Mesenchymal stem cell (in vitro differentiated cells and primary cell): ENCODE data around the gene ZNF133.
A peak's percentile ranks its signal among the peaks of the same experiment; 100 is the strongest.

ENCODE experiments used
- DNase-seq: peaks from one replicate; pipeline ENCODE4 v3.0.0-alpha.2; 2013
- H2AFZ ChIP-seq: one replicate; pipeline ENCODE4 v1.6.1; 2013; ENCODE audit warnings: low read depth, mild to moderate bottlenecking, control low read depth, inconsistent platforms, low read length, moderate library complexity
- H2AK5ac ChIP-seq: 2 replicates; pipeline ENCODE4 v1.6.1; 2013; ENCODE audit warnings: low read length, moderate library complexity, mild to moderate bottlenecking, inconsistent platforms; ENCODE audit not compliant: severe bottlenecking
- H2BK120ac ChIP-seq: one replicate; pipeline ENCODE4 v1.6.1; 2013; ENCODE audit warnings: low read depth, mild to moderate bottlenecking, inconsistent platforms, low read length, moderate library complexity
- H2BK12ac ChIP-seq, 2 experiments: one replicate each; pipeline ENCODE4 v1.6.1; 2013; ENCODE audit warnings: inconsistent platforms in 2 of 2, low read length in 2 of 2, mild to moderate bottlenecking in 2 of 2, moderate library complexity in 2 of 2, control low read depth in 1 of 2
- H2BK15ac ChIP-seq: one replicate; pipeline ENCODE4 v1.6.1; 2013; ENCODE audit warnings: mild to moderate bottlenecking, low read depth, inconsistent platforms; ENCODE audit not compliant: poor library complexity, severe bottlenecking
- H2BK5ac ChIP-seq: 2 replicates; pipeline ENCODE4 v1.6.1; 2013; ENCODE audit warnings: low read depth, mild to moderate bottlenecking, low read length, control low read depth, inconsistent platforms; ENCODE audit not compliant: poor library complexity, severe bottlenecking
- H3K14ac ChIP-seq, 2 experiments: one replicate each; pipeline ENCODE4 v1.6.1; 2013; ENCODE audit warnings: inconsistent platforms in 2 of 2, low read length in 2 of 2, control low read depth in 1 of 2, mild to moderate bottlenecking in 1 of 2, moderate library complexity in 1 of 2
- H3K18ac ChIP-seq, 2 experiments: one replicate each; pipeline ENCODE4 v1.6.1; 2013; ENCODE audit warnings: inconsistent platforms in 2 of 2, low read length in 2 of 2, control low read depth in 1 of 2, low read depth in 1 of 2, mild to moderate bottlenecking in 1 of 2
- H3K23ac ChIP-seq, 2 experiments: one replicate each; pipeline ENCODE4 v1.6.1; 2013; ENCODE audit warnings: inconsistent platforms in 2 of 2, low read length in 2 of 2, mild to moderate bottlenecking in 2 of 2, moderate library complexity in 2 of 2, control low read depth in 1 of 2
- H3K27ac ChIP-seq: 2 replicates; pipeline ENCODE4 v1.5.1; 2013; ENCODE audit warnings: mild to moderate bottlenecking, moderate library complexity, low read length, control low read depth, inconsistent platforms; ENCODE audit not compliant: poor library complexity, severe bottlenecking
- H3K27me3 ChIP-seq, 2 experiments: 2 replicates each; pipeline versions ENCODE4 v1.6.1 to v1.7.0; 2013; ENCODE audit warnings: low read length in 2 of 2, mild to moderate bottlenecking in 2 of 2, moderate library complexity in 2 of 2, control low read depth in 1 of 2, inconsistent platforms in 1 of 2; ENCODE audit not compliant: control insufficient read depth in 1 of 2, insufficient read depth in 1 of 2
- H3K36me3 ChIP-seq, 2 experiments: 2 replicates each; pipeline versions ENCODE4 v1.6.1 to v1.7.0; 2013; ENCODE audit warnings: low read length in 2 of 2, control low read depth in 1 of 2, inconsistent platforms in 1 of 2, low read depth in 1 of 2, mild to moderate bottlenecking in 1 of 2; ENCODE audit not compliant: insufficient read depth in 2 of 2, control insufficient read depth in 1 of 2
- H3K4ac ChIP-seq, 2 experiments: one replicate each; pipeline ENCODE4 v1.6.1; 2013; ENCODE audit warnings: inconsistent platforms in 2 of 2, low read length in 2 of 2, mild to moderate bottlenecking in 2 of 2, moderate library complexity in 2 of 2, control low read depth in 1 of 2, low read depth in 1 of 2
- H3K4me1 ChIP-seq: 2 replicates; pipeline ENCODE4 v1.6.1; 2013; ENCODE audit warnings: low read depth, low read length, control low read depth; ENCODE audit not compliant: control insufficient read depth, insufficient read depth
- H3K4me2 ChIP-seq: 2 replicates; pipeline ENCODE4 v1.6.1; 2013; ENCODE audit warnings: low read length, mild to moderate bottlenecking, inconsistent platforms; ENCODE audit not compliant: poor library complexity, severe bottlenecking
- H3K4me3 ChIP-seq, 2 experiments: 2 replicates each; pipeline versions ENCODE4 v1.5.1 to v1.7.0; 2013; ENCODE audit warnings: low read length in 2 of 2, mild to moderate bottlenecking in 2 of 2, control low read depth in 1 of 2, low read depth in 1 of 2; ENCODE audit not compliant: insufficient read depth in 1 of 2
- H3K79me1 ChIP-seq: replicated peaks from 2 replicates; pipeline ENCODE4 v1.6.1; 2013; ENCODE audit warnings: mild to moderate bottlenecking, control low read depth, low read length, inconsistent platforms; ENCODE audit not compliant: poor library complexity, severe bottlenecking
- H3K9ac ChIP-seq: 2 replicates; pipeline ENCODE4 v1.7.0; 2013; ENCODE audit warnings: mild to moderate bottlenecking, low read length, moderate library complexity
- H3K9me3 ChIP-seq: 2 replicates; pipeline ENCODE4 v1.7.0; 2013; ENCODE audit warnings: mild to moderate bottlenecking, low read length; ENCODE audit not compliant: control insufficient read depth
- H4K8ac ChIP-seq: one replicate; pipeline ENCODE4 v1.6.1; 2013; ENCODE audit warnings: inconsistent platforms, mild to moderate bottlenecking, low read length, moderate library complexity
- H4K91ac ChIP-seq: one replicate; pipeline ENCODE4 v1.6.1; 2013; ENCODE audit warnings: mild to moderate bottlenecking, low read length, inconsistent platforms
- WGBS: methylation state at CpG from one replicate; pipeline ENCODE4 v1.1.7; 2013; ENCODE audit warnings: mixed read lengths; 5-methylcytosine and 5-hydroxymethylcytosine counted together

The ZNF133 gene

GRCh38 chr20:18279242-18279641 is 9.1 kb upstream of the ZNF133 start:
- Histone ChIP-seq H3K14ac (no peak overlapping the region), H3K36me3 (no peaks in the 10 kb centered on the region)
- WGBS = 88% methylated on average over 2 of the region's 2 CpGs

GRCh38 chr20:18284805-18285533 is 3.4 kb upstream of the ZNF133 start:
- no peak overlapping the region for H3K23ac ChIP-seq
- H3K79me1 ChIP-seq = peaks cover 10% of the 10 kb centered on the region
- H3K18ac ChIP-seq = no peak overlapping the region
- H2BK120ac ChIP-seq = no peak overlapping the region
- no peak overlapping the region for H3K14ac ChIP-seq
- WGBS = 63% methylated on average over 3 of the region's 3 CpGs
- no peak overlapping the region for H2BK5ac ChIP-seq
- peaks cover 9 to 13% of the 10 kb centered on the region in 2 experiments for H3K27me3 ChIP-seq
- peaks cover 6% of the 10 kb centered on the region for H3K4me1 ChIP-seq
- H3K36me3 ChIP-seq = no peaks in the 10 kb centered on the region
- peak; percentile 31 for DNase-seq
- no peak overlapping the region for H2AK5ac ChIP-seq
- H3K4ac ChIP-seq = no peak overlapping the region
- no peak overlapping the region for H3K4me2 ChIP-seq
- H3K4me3 ChIP-seq = no peak overlapping the region
- no peak overlapping the region for H2BK15ac ChIP-seq
- no peak overlapping the region for H3K9ac ChIP-seq
- no peak overlapping the region for H4K91ac ChIP-seq
- H3K27ac ChIP-seq = no peak overlapping the region
- H3K9me3 ChIP-seq = peaks cover 32% of the 10 kb centered on the region
- H2AFZ ChIP-seq = no peak overlapping the region
- no peak overlapping the region for H2BK12ac ChIP-seq
- H4K8ac ChIP-seq = no peak overlapping the region

More at GRCh38 chr20:18279242-18279641, 9.1 kb upstream of the ZNF133 start:
- no peak overlapping the region for H4K91ac ChIP-seq
- no peak overlapping the region for H3K4ac ChIP-seq
- no peak overlapping the region for H3K18ac ChIP-seq
- H2BK12ac ChIP-seq = no peak overlapping the region
- H3K4me2 ChIP-seq = no peak overlapping the region
- no peak overlapping the region for H3K9ac ChIP-seq
- H2BK5ac ChIP-seq = no peak overlapping the region
- no peaks in the 10 kb centered on the region for H3K4me1 ChIP-seq
- no peak overlapping the region for H3K4me3 ChIP-seq
- no peaks in the 10 kb centered on the region for H3K79me1 ChIP-seq
- H2AK5ac ChIP-seq = no peak overlapping the region
- H2AFZ ChIP-seq = no peak overlapping the region
- H4K8ac ChIP-seq = no peak overlapping the region
- no peak overlapping the region for H3K27ac ChIP-seq
- peaks cover 27 to 28% of the 10 kb centered on the region in 2 experiments for H3K27me3 ChIP-seq
- H2BK120ac ChIP-seq = no peak overlapping the region
- H2BK15ac ChIP-seq = no peak overlapping the region
- peaks cover 4% of the 10 kb centered on the region for H3K9me3 ChIP-seq
- DNase-seq = no peak
- H3K23ac ChIP-seq = no peak overlapping the region

- H3K4ac ChIP-seq = peak overlapping the region in 1 of 2 experiments; percentile 26
- H3K79me1 ChIP-seq = peaks cover 28% of the 10 kb centered on the region
- peak overlapping the region; percentile 82 for H4K8ac ChIP-seq
- H2BK120ac ChIP-seq = no peak overlapping the region
- peak overlapping the region; percentile 68 for H3K4me2 ChIP-seq
- peaks cover 6 to 20% of the 10 kb centered on the region in 2 experiments for H3K36me3 ChIP-seq
- H3K9me3 ChIP-seq = peaks cover 32% of the 10 kb centered on the region
- 41% methylated on average over 11 of the region's 11 CpGs for WGBS
- H3K23ac ChIP-seq = no peak overlapping the region
- peak overlapping the region; percentile 8 to 79 for H3K18ac ChIP-seq
- peak overlapping the region; percentile 14 for H4K91ac ChIP-seq
- peak overlapping the region; percentile 48 for H3K27ac ChIP-seq
- peak overlapping the region; percentile 85 to 94 for H3K4me3 ChIP-seq
- H3K14ac ChIP-seq = no peak overlapping the region
- no peak overlapping the region for H2BK12ac ChIP-seq
- H2BK5ac ChIP-seq = no peak overlapping the region
- H2BK15ac ChIP-seq = no peak overlapping the region
- H3K27me3 ChIP-seq = peaks cover 4 to 10% of the 10 kb centered on the region in 2 experiments
- no peak overlapping the region for H2AFZ ChIP-seq
- peak overlapping the region; percentile 98 for H3K9ac ChIP-seq
- DNase-seq = no peak
- H2AK5ac ChIP-seq = no peak overlapping the region
- peaks cover 6% of the 10 kb centered on the region for H3K4me1 ChIP-seq
Observed at GRCh38 chr20:18287546-18287914, 797 bp upstream of the ZNF133 start.

GRCh38 chr20:18288749-18289267 is 481 bp downstream of the ZNF133 start:
- Histone ChIP-seq H2AFZ (peak overlapping the region; percentile 90), H3K27ac (no peak overlapping the region), H3K9ac (peak overlapping the region; percentile 98), H3K4me2 (peak overlapping the region; percentile 72), H3K79me1 (peaks cover 37% of the 10 kb centered on the region), H4K8ac (peak overlapping the region; percentile 78), H3K4me1 (peaks cover 6% of the 10 kb centered on the region), H2BK120ac (no peak overlapping the region), H3K14ac (peak overlapping the region in 1 of 2 experiments; percentile 29), H3K4ac (peak overlapping the region; percentile 24 to 62), H3K27me3 (peaks cover 0 to 4% of the 10 kb centered on the region in 2 experiments), H3K9me3 (peaks cover 32% of the 10 kb centered on the region), H3K18ac (peak overlapping the region; percentile 76 to 86), H2BK12ac (no peak overlapping the region), H2BK5ac (no peak overlapping the region), H3K23ac (no peak overlapping the region), H2AK5ac (no peak overlapping the region), H4K91ac (no peak overlapping the region), H2BK15ac (no peak overlapping the region), H3K36me3 (peaks cover 10 to 29% of the 10 kb centered on the region in 2 experiments), H3K4me3 (peak overlapping the region; percentile 85 to 94)
- 6% methylated on average over 19 of the region's 19 CpGs for WGBS
- peak; percentile 47 for DNase-seq
